Activated T-helper 1 cell treated with anti-CD3 and anti-CD28 coated beads, Interleukin-12 subunit alpha, Interleukin-12 subunit beta, Interleukin-2, Interleukin-4 antibody, amounts not matched to agents 30 ng/mL and 10 ng/mL and 1 ng/mL, durations not matched to agents 14 hours and 24 hours and 36 hours (primary cell): ENCODE results near the gene PROZ. TPM values are rescaled to one million over a fixed set of nuclear protein-coding genes. Genes with fewer than 3 reads are reported as not detected.

Source experiments
- DNase-seq: peaks from one replicate; pipeline ENCODE4 v3.0.0; 2021; ENCODE audit warnings: low spot score
- H3K27ac Mint-ChIP-seq: one replicate; pipeline ENCODE4 v1.8.0; 2021; ENCODE audit warnings: mild to moderate bottlenecking, mixed read lengths
- H3K27me3 Mint-ChIP-seq: one replicate; pipeline ENCODE4 v1.8.0; 2022; ENCODE audit warnings: mild to moderate bottlenecking, moderate library complexity, mixed read lengths; ENCODE audit not compliant: insufficient read depth
- H3K36me3 Mint-ChIP-seq: one replicate; pipeline ENCODE4 v1.8.0; 2021; ENCODE audit warnings: low read depth, mixed read lengths
- H3K4me1 Mint-ChIP-seq: one replicate; pipeline ENCODE4 v1.8.0; 2021; ENCODE audit warnings: low read depth, mixed read lengths
- H3K4me3 Mint-ChIP-seq: one replicate; pipeline ENCODE4 v1.8.0; 2021; ENCODE audit warnings: mild to moderate bottlenecking, moderate library complexity, mixed read lengths
- H3K9me3 Mint-ChIP-seq: one replicate; pipeline ENCODE4 v1.8.0; 2021; ENCODE audit warnings: mixed read lengths
- intact Hi-C: fragments of 100-400 bp; cut with micrococcal nuclease; formaldehyde crosslinking; loops from one replicate; pipeline ENCODE4 v1.15.1; 2024
- total RNA-seq: library from RNA; stranded (reverse); gene quantifications from 2 replicates; pipeline ENCODE4 v1.2.3, GENCODE V29; 2022

Gene PROZ
- total RNA-seq, 1 donor from 2014 or later: not detected

- H3K9me3 Mint-ChIP-seq: no peaks in the 10 kb centered on the region
- no peaks in the 10 kb centered on the region for H3K4me1 Mint-ChIP-seq
- peaks cover 6% of the 10 kb centered on the region for H3K27me3 Mint-ChIP-seq
- H3K36me3 Mint-ChIP-seq: no peaks in the 10 kb centered on the region
- intact Hi-C loops: loop anchor here (10.0 kb wide), 1 partner anchor 172 kb away; no protein-coding TSS in a partner anchor
- no peak overlapping the region for H3K4me3 Mint-ChIP-seq
- no peak overlapping the region for H3K27ac Mint-ChIP-seq
- DNase-seq: no peak
Observed at GRCh38 chr13:113116206-113116800, 42.1 kb upstream of the PROZ start.

GRCh38 chr13:113116871-113117271 is 41.6 kb upstream of the PROZ start:
- H3K4me3 Mint-ChIP-seq: no peak overlapping the region
- intact Hi-C loops: loop anchor here (10.0 kb wide), 1 partner anchor 172 kb away; no protein-coding TSS in a partner anchor
- no peaks in the 10 kb centered on the region for H3K36me3 Mint-ChIP-seq
- no peak for DNase-seq
- H3K4me1 Mint-ChIP-seq: no peaks in the 10 kb centered on the region
- peaks cover 6% of the 10 kb centered on the region for H3K27me3 Mint-ChIP-seq
- H3K27ac Mint-ChIP-seq: no peak overlapping the region
- H3K9me3 Mint-ChIP-seq: no peaks in the 10 kb centered on the region

GRCh38 chr13:113117335-113117872 is 41.0 kb upstream of the PROZ start:
- Mint-ChIP-seq H3K4me3 (no peak overlapping the region), H3K4me1 (no peaks in the 10 kb centered on the region), H3K27ac (no peak overlapping the region), H3K36me3 (no peaks in the 10 kb centered on the region), H3K27me3 (peaks cover 6% of the 10 kb centered on the region), H3K9me3 (no peaks in the 10 kb centered on the region)
- intact Hi-C loops: loop anchor here (10.0 kb wide), 1 partner anchor 173 kb away; no protein-coding TSS in a partner anchor
- DNase-seq: no peak

GRCh38 chr13:113117911-113118260 is 40.6 kb upstream of the PROZ start:
- no peak for DNase-seq
- intact Hi-C loops: loop anchor here (10.0 kb wide), 1 partner anchor 173 kb away; no protein-coding TSS in a partner anchor
- Mint-ChIP-seq H3K27me3 (peaks cover 6% of the 10 kb centered on the region), H3K9me3 (no peaks in the 10 kb centered on the region), H3K36me3 (no peaks in the 10 kb centered on the region), H3K27ac (no peak overlapping the region), H3K4me3 (no peak overlapping the region), H3K4me1 (no peaks in the 10 kb centered on the region)

GRCh38 chr13:113118261-113119021 is 40.0 kb upstream of the PROZ start:
- Mint-ChIP-seq H3K27me3 (peaks cover 6% of the 10 kb centered on the region), H3K9me3 (no peaks in the 10 kb centered on the region), H3K4me3 (no peak overlapping the region), H3K36me3 (no peaks in the 10 kb centered on the region), H3K27ac (no peak overlapping the region), H3K4me1 (no peaks in the 10 kb centered on the region)
- intact Hi-C loops: loop anchor here (10.0 kb wide), 1 partner anchor 174 kb away; no protein-coding TSS in a partner anchor
- no peak for DNase-seq

GRCh38 chr13:113119166-113119821 is 39.2 kb upstream of the PROZ start:
- peaks cover 1% of the 10 kb centered on the region for H3K27me3 Mint-ChIP-seq
- no peak for DNase-seq
- H3K36me3 Mint-ChIP-seq: no peaks in the 10 kb centered on the region
- H3K4me1 Mint-ChIP-seq: no peaks in the 10 kb centered on the region
- H3K4me3 Mint-ChIP-seq: no peak overlapping the region
- no peaks in the 10 kb centered on the region for H3K9me3 Mint-ChIP-seq
- intact Hi-C loops: loop anchor here (10.0 kb wide), 1 partner anchor 174 kb away; no protein-coding TSS in a partner anchor
- H3K27ac Mint-ChIP-seq: no peak overlapping the region

- no peak overlapping the region for H3K4me3 Mint-ChIP-seq
- no peak overlapping the region for H3K27ac Mint-ChIP-seq
- H3K9me3 Mint-ChIP-seq: no peaks in the 10 kb centered on the region
- no peaks in the 10 kb centered on the region for H3K4me1 Mint-ChIP-seq
- DNase-seq: no peak
- H3K36me3 Mint-ChIP-seq: no peaks in the 10 kb centered on the region
- no peaks in the 10 kb centered on the region for H3K27me3 Mint-ChIP-seq
- intact Hi-C loops: loop anchor here (10.0 kb wide), 1 partner anchor 175 kb away; no protein-coding TSS in a partner anchor
Observed at GRCh38 chr13:113119822-113120189, 38.6 kb upstream of the PROZ start.

GRCh38 chr13:113120300-113121182 is 37.9 kb upstream of the PROZ start:
- peaks cover 2% of the 10 kb centered on the region for H3K27me3 Mint-ChIP-seq
- intact Hi-C loops: no loop called here
- no peak for DNase-seq
- H3K9me3 Mint-ChIP-seq: no peaks in the 10 kb centered on the region
- no peaks in the 10 kb centered on the region for H3K4me1 Mint-ChIP-seq
- no peaks in the 10 kb centered on the region for H3K36me3 Mint-ChIP-seq
- H3K27ac Mint-ChIP-seq: no peak overlapping the region
- H3K4me3 Mint-ChIP-seq: no peak overlapping the region

- DNase-seq: no peak
- no peaks in the 10 kb centered on the region for H3K4me1 Mint-ChIP-seq
- H3K9me3 Mint-ChIP-seq: no peaks in the 10 kb centered on the region
- no peaks in the 10 kb centered on the region for H3K36me3 Mint-ChIP-seq
- no peak overlapping the region for H3K4me3 Mint-ChIP-seq
- intact Hi-C loops: no loop called here
- H3K27me3 Mint-ChIP-seq: peaks cover 6% of the 10 kb centered on the region
- no peak overlapping the region for H3K27ac Mint-ChIP-seq
Observed at GRCh38 chr13:113121183-113121927, 37.1 kb upstream of the PROZ start.

GRCh38 chr13:113121928-113122471 is 36.4 kb upstream of the PROZ start:
- no peak overlapping the region for H3K27ac Mint-ChIP-seq
- intact Hi-C loops: no loop called here
- no peak overlapping the region for H3K4me3 Mint-ChIP-seq
- peaks cover 8% of the 10 kb centered on the region for H3K27me3 Mint-ChIP-seq
- H3K36me3 Mint-ChIP-seq: no peaks in the 10 kb centered on the region
- no peaks in the 10 kb centered on the region for H3K9me3 Mint-ChIP-seq
- H3K4me1 Mint-ChIP-seq: no peaks in the 10 kb centered on the region
- no peak for DNase-seq

- Mint-ChIP-seq H3K4me1 (no peaks in the 10 kb centered on the region), H3K27ac (no peak within 1 kb of the TSS), H3K4me3 (no peak within 1 kb of the TSS), H3K27me3 (peaks cover 8% of the 10 kb centered on the region), H3K9me3 (no peaks in the 10 kb centered on the region), H3K36me3 (no peaks in the 10 kb centered on the region)
- DNase-seq: no peak
- intact Hi-C loops: no loop called here
Observed at GRCh38 chr13:113122550-113123225, 35.8 kb upstream of the PROZ start, which contains the start of gene F10. Gene F10 (plus strand): TSS chr13:113122799. CDS start chr13:113122856, 57 bp downstream.
